OCI-LY7 (cell line): ENCODE measurements around the gene RTN4IP1.

Source experiments
- EZH2phosphoT487 ChIP-seq: fragments of 200-600 bp; sonication (generic); IDR thresholded peaks from 2 replicates; pipeline ENCODE4 v1.6.1; 2018; ENCODE audit warnings: low read depth, borderline replicate concordance, mild to moderate bottlenecking, mixed run types, antibody characterized with exemption, low read length, moderate library complexity, mixed read lengths
- TF ChIP-seq, protein P1 (sequence below): fragments of 200-600 bp; sonication (generic); conservative IDR thresholded peaks from 2 replicates; pipeline ENCODE4 v1.5.1; 2014; ENCODE audit warnings: mild to moderate bottlenecking, antibody characterized with exemption, low read length, moderate library complexity, mixed read lengths

DNA sequence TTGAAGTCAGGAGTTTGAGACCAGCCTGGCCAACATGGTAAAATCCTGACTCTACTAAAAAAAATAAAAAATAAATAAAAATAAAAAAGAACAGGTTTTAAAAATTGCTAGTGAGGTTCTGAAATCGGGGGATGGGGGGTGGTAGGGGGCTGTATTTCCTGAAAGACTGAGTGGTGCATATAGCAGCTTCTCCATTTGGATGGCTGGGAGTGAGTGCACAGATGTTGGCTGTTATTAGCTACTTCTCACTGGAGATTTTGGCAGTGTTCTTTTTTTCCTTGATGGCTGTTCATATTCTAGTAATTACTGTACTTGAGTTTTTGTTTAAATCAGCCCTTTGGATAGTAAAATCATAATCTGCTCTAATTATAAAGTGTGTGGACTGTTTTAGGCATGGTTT, 79.8 kb downstream of the RTN4IP1 start:
- TF ChIP-seq, protein P1, sequence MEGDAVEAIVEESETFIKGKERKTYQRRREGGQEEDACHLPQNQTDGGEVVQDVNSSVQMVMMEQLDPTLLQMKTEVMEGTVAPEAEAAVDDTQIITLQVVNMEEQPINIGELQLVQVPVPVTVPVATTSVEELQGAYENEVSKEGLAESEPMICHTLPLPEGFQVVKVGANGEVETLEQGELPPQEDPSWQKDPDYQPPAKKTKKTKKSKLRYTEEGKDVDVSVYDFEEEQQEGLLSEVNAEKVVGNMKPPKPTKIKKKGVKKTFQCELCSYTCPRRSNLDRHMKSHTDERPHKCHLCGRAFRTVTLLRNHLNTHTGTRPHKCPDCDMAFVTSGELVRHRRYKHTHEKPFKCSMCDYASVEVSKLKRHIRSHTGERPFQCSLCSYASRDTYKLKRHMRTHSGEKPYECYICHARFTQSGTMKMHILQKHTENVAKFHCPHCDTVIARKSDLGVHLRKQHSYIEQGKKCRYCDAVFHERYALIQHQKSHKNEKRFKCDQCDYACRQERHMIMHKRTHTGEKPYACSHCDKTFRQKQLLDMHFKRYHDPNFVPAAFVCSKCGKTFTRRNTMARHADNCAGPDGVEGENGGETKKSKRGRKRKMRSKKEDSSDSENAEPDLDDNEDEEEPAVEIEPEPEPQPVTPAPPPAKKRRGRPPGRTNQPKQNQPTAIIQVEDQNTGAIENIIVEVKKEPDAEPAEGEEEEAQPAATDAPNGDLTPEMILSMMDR: no peak
- TF ChIP-seq EZH2phosphoT487: no peak
